GM19468 (cell line): ENCODE results near the gene TSKS.

Experiments
- ATAC-seq: cut with Tn5 transposase; IDR thresholded peaks from one replicate; pipeline ENCODE4 v1.9.1; 2021; ENCODE audit warnings: mild to moderate bottlenecking, moderate library complexity, moderate number of reproducible peaks; ENCODE audit not compliant: unreplicated experiment; ENCODE audit errors: extremely low read depth

Gene TSKS

DNA sequence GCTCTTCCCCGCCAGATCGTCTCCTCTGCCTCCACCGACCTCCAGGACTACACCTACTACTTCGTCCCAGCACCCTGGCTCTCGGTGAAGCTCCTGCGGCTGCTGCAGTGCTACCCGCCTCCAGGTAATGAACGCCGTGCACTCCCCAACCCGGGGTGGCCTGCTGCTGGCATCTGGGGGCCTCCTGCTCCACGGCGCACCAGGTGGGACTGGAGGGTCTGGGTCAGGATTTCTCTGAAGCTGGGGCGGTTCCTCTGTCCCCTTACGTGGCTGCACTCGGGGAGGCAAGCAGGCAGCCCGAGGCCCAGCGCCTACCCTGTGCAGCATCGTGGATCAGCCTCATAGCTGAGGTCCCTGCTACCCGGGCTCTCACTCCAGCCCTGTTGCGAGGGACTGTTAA, 32.5 kb upstream of the TSKS start:
- ATAC-seq = no peak

DNA sequence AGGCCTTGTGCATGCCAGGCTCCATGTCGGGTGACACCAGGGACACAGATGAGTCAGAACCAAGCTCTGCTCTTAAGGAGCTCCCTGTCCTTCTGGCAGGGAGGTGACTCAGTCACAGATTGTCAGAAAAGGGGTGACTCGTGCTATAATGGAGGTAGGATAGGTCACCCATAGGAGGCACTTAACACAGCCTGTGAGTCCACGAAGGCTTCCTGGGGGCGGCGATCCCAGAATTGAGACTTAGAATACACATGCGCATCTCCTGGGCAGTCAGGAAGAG, 30.4 kb upstream of the TSKS start:
- ATAC-seq = no peak

DNA sequence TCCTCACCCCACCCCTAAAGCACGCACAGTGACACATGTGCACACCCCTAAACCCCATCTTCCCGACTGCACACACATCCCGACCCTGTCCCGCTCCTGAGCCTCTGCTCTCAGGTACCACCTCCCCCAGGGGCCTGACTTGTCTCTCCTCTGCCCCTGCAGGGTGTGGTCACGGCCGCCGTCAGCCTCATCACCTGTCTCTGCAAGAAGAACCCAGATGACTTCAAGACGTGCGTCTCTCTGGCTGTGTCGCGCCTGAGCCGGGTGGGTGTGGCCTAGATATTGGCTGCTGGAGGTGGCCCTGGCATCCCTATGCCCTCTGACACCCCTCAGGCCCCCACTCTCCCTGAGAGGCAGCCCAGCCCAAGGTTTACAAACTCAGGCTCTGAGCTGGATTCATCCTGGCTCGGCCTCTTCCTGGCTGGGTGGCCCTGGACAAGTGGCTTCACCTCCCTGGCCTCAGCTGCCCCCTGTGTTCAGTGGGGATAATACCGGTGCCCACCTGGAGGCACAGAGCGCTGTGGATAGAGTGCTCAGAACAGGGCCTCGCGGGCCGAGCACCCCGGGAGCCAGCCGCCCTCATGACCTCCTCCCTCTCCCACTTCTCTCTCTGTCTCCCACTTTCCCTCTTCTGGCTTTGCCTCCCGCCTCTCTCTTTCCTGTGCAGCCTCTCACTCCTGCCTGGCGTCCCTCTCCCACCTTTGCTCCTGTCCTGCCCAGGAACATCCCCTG, 29.9 kb upstream of the TSKS start:
- no peak for ATAC-seq

DNA sequence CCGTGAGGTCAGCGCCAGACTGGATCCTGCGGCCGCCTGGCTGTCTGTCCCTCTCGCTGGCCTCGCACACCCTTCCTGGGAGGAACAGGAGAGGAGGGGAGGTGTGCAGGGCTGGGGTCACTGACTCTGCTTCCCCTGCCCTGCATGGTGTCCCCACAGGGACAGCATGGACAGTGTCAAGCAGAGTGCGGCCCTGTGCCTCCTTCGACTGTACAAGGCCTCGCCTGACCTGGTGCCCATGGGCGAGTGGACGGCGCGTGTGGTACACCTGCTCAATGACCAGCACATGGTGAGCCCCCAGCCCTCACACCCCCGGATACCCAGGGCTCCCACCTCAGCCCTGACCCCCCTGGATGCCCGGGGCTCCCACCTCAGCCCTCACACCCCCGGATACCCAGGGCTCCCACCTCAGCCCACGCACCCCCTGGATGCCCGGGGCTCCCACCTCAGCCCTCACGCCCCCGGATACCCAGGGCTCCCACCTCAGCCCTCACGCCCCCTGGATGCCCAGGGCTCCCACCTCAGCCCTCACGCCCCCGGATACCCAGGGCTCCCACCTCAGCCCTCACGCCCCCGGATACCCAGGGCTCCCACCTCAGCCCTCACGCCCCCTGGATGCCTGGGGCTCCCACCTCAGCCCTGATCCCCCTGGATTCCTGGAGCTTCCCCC, 28.8 kb upstream of the TSKS start:
- no peak for ATAC-seq

DNA sequence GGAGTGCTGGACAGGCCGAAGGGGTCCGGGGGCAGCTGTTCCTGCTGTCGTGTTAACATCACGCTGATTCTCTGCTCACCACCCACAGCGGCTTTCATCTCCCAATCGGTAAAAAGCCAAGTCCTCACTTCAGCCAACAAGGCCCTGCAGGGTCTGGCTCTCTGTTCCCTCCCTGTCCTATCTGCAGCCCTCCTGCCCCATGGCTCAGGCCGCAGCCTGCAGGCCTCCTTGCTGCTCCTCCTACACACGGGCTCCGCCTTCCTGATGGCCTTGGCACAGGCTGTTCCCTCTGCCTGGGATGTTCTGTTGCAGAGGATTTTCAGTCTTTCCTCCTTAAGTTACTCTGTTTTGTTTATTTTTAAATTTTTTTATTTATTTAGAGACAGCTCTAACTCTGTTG, 27.8 kb upstream of the TSKS start:
- no peak for ATAC-seq

DNA sequence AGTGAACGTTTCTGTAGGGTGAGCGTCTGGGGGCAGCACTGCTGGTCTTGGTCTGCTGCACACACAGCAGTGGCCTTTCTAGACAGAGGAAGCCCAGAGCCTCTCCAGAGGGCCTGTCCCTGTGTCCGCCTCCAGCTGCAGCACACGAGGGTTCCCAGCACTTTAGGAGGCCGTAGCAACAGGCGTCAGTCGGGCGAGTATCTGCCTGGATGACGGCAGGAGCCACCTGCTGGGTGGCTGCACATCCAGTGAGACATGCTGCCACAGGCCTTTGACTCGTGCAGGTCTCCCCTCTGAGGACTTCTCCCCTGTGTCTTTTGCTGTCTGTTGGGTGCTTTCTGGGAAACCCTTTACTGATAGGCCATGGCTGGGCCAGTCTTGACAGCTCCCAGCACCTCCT, 25.8 kb upstream of the TSKS start:
- no peak for ATAC-seq

DNA sequence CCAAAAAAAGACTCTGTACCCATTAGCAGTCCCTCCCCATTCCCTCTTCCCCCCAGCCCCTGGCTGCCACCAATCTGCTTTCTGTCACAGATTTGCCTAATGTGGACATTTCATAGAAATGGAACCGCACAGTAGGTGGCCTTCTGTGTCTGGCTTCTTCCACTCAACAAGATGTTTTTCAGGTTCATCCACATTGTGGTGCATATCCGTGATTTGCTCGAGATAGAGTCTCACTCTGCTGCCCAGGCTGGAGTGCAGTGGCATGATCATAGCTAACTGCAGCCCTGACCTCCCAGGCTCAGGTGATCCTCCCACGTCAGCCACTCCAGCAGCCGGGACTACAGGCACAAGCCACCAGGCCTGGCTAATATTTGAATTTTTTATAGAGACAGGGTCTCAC, 24.6 kb upstream of the TSKS start:
- no peak for ATAC-seq

DNA sequence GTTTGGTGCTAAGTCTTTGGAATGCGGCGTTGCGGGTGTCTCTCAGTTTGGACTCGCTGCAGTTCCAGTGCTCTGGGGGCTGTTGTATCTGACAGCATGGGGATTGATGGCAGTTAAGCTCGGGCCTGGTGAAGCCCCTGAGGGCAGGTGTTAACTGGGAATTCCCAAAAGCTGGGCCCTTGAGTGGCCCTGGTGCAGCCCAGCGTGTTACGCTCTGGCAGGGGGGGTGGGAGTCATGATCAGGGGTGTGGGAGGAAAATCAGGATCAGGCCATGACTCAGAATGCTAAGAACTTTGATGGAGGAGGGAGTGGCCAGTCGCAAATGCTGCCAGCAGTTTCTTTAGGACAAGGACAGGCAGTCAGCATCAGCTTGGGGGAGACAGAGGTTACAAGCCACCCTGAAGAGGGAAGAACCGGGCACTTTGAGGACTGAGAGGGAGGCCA, 23.3 kb upstream of the TSKS start:
- no peak for ATAC-seq

DNA sequence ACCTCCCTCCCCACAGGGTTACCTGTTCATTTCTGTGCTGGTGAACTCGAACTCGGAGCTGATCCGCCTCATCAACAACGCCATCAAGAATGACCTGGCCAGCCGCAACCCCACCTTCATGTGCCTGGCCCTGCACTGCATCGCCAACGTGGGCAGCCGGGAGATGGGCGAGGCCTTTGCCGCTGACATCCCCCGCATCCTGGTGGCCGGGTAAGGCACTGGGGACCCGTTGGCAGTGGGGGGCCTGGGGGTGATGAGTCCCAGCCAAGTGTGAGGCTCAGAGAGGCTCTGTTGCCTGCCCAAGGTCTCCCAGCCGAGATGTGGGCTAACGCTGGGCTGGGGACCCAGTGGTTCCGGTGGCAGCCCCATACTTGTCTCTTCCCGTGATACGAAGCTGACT, 19.4 kb upstream of the TSKS start:
- no peak for ATAC-seq

DNA sequence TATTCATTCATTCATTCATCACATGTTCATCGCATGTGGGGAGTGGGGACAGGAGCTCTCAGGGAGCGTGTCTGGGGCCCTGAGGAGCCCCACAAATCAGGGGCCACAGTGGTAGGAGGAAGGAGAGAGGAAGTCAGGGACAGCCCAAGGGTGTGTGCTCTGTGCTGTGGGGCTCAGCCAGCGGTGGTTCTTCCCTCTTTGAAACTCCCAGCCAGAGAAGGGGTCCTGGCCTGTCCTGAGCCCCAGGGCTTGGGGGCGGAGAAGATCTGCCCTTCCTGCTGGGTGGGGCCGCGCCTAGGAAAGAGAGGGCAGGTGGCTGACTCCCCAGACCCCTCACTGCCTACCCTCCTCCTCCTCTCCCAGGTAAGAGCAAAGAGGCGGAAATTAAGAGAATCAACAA, 18.3 kb upstream of the TSKS start:
- no peak for ATAC-seq

DNA sequence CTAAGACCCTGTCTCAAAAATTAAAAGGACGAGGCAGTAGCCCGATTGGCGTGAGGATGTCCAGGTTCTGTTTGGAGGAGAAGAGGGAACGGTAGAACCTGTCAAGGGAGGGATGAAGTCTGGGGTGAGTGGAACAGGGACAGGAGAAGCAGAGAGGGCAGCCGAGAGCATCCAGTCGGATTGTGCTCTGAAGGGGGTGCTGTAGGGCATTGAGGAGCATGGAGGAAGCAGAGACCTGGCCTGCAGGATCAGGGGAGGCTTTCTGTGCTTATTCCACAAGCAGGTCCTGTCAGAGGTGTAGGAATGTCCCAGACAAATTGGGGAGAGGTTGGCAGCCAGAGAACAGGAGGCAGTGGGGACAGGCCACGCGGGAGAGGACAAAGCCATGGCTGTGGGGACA, 17.8 kb upstream of the TSKS start:
- no peak for ATAC-seq

DNA sequence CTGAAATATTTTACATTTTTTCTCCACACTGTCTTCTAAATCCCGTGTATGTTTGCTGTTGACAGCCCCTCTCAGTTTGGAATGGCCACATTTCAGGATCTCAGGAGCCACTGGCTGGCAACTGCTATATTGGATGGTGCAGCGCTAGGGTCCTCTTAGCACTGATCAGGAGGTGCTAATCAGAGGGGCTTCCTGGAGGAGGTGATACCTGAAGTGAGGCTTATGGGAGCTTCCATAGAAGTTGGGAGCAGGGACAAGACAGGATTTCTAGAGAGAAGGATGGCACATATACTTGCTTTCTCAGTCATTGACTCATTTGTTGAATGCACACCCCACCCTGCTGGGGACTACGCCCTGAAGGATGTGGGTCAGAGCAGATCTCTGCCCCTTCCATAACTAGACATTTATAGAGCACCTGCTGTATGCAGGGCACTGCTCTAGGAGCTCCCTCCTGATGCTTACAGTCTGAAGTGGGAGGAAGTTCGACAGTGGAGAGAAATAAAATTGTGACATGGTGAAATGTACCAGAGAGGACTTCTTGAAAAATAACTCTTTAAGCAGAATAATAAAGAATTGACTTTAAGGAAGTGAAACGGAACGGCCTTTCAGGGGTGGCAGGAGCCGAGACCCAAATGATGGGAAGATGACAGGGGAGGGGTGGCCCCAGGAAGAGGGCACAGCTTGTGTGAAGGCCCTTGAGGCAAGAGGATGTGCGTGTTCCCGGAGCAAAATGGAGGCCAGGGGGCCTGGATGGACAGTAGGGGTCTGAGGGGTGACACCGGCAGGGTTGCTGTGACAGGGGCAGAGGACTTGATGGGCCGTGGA, 16.8 kb upstream of the TSKS start:
- ATAC-seq = no peak

DNA sequence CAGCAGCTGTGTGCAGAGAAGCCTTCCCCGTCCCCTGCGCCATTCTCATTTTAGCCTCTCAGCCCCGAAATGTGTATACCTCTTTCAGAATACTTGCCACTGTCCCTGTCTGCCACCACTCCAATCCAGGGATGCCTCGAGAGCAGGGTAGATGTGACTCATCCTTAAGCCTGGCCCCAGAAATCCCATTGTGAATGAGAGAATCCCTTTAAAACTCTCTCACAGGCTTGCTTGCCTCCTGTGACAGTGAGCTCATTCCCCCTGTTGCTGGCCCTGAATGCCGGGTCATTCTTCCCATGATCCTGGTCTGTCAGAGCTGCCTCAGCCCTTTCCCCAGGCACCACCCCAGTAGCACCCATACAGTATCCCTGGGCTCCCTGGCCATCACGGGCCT, 13.3 kb upstream of the TSKS start:
- no peak for ATAC-seq

DNA sequence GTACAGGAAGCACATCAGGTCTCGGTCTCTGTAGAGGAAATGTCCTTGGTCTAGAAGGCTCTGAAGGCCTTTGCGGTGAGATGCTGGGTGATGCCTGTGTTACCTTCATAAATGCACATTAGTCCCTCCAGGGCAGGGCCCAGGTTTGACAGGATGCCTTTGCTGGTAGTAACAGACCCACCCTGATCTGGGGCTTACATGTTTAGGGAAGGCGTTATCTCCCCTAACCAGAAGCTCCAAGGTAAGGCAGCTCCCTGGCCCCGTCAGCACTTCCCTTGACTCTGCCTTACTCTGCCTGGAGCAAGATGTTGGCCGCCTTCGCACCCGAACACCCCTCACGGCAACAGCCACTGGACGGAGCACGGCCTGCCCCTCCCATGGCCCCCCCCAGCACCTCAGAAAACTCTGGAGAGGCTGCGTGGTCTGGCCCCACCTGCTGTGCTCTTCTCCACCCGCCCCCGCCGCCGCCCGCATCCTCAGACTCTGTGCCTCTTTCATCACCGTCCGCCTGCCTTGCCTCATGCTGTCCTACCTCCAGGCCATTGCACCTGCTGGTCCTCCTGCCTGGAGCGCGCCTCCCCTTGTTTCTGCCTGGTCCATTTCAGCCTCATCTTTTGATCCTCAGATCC, 12.8 kb upstream of the TSKS start:
- ATAC-seq = no peak

DNA sequence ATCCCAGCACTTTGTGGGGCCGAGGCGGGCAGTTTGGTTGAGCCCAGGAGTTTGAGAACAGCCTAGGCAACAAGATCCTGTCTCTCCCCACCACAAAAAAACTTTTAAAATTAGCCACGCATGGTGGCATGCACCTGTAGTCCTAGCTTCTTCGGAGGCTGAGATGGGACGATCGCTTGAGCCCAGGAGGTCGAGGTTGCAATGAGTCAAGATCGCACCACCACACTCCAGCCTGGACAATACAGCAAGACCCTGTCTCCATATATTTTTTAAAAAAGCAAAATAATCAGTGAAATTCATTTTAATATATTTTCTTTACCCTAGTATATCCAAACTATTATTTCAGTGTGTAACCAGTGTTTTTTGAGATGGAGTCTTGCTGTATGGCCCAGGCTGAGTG, 11.9 kb upstream of the TSKS start:
- no peak for ATAC-seq

DNA sequence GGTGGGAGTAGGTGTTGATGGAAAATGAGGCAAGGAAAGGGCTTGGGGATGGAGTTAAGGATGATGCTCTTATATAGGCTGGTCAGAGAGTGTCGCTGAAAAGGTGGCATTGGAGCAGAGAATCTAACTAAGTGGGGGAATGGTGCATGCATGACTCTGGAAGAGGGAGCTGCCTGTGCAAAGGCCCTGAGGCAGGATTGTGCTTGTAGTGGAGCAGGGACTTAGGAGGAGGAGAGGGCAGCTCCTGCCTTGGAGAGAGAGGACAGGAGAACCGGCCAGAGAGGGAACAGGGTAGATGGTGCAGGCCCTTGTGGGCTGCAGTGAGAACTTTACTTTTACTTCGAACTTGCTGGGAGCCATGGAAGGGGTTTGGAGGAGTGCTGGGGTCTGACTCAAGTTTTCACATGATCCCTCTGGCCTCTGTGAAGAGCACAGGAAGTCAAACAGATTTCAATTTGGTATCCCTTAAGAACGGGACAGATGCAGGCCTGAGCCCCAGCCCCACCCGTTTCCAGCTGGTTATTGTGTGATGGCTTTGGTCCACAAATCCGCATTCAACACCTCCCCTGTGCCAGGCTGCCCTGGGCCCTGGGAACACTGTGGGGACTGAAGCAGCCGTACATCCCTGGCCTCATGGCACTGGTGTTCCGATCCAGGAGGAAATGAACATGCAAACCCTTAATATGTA, 10.7 kb upstream of the TSKS start:
- ATAC-seq = no peak

DNA sequence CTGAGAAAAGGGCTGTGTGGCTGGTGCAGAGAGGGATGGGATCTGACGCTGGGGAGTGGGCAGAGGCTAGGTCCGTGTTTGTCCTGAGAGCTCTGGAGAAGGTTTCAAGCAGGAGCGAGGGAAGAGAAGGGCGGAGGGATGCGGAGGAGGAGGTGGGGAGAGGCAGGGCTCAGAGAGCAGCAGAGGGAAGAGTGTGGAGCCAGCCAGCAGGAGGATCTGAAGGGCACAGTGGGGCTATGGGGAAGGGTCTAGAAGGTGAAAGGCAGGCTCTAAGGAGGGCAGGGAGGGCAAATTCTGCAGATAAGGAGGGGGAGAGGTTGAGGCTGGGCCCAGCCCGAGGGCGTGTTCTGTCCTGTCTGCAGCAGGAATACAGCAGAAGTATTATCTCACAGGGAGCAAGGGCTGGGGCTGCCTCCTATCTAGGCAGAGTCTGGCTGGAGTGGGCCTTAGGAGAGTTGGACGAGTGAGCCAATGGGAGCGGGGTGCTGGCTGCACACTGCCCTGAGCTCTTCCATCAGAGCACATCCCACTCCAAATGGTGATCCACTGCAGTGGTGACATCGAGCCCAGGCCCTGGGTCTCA, 9.8 kb upstream of the TSKS start:
- no peak for ATAC-seq

DNA sequence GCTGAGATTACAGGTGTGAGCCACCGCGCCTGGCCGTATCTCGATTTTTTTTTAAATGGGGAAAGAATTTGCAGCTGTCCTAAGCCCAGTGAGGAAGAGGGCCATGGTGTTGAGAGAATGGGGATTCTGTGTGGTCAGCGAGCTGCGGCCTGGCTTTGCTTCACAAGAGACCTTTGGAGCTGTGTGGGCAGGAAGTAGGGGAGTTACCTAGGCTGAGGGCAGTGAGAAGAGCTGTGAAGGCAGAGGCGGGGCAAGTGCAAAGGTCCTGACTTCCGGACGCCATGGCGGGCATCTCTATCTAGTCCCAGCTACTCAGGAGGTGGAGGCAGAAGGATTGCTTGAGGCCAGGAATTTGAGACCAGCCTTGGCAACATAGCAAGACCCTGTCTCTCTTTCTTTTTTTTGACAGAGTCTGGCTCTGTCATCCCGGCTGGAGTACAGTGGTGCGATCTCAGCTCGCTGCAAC, 8.6 kb upstream of the TSKS start:
- ATAC-seq = no peak

DNA sequence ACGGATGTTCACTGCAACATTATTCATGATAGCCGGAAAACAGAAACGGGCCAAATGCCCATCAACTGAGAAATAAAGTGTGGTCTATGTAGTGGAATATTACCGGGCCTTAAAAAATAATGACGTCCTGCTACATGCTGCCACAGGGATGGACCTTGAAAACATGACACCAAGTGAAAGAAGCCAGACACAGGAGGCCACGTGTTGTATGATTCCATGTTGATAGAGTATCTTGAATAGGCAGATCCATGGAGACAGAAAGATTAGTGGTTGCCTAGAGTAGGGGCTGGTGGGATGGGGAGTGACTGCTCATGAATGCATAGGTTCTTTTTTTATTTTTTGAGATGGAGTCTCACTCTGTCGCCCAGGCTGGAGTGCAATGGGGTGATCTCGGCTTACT, 7.4 kb upstream of the TSKS start:
- no peak for ATAC-seq

DNA sequence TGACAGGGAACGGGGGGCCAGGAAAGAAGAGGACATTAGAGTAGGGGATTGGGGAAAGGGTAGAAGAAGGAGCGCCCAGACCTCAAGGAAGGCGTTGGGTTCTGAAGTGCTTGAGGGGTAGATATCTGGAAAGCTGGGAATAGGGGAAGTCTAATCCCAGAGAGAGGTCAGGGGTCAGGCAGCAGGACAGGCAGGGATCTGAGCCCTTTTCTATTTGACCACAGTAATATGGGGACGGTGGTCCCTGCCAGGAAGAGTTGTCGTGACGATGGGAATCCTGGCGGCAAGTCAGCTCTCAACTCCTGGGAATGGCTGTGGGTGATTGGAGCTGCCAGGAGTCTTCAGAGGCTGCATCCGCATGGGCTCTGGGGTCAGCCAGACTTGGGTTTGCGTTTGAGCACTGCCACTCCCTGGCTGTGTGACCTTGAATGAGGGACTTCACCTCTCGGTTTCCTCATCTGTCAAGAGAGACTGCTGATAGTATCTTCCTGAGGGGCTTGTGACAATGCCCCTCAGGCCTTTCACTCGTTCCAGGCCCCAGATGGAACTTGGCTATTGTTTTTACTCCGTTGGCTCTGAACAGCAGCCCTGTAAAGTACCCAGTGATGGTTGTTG, 5.0 kb upstream of the TSKS start:
- ATAC-seq = no peak
